ENCODE data around the gene AHNAK.

DNA sequence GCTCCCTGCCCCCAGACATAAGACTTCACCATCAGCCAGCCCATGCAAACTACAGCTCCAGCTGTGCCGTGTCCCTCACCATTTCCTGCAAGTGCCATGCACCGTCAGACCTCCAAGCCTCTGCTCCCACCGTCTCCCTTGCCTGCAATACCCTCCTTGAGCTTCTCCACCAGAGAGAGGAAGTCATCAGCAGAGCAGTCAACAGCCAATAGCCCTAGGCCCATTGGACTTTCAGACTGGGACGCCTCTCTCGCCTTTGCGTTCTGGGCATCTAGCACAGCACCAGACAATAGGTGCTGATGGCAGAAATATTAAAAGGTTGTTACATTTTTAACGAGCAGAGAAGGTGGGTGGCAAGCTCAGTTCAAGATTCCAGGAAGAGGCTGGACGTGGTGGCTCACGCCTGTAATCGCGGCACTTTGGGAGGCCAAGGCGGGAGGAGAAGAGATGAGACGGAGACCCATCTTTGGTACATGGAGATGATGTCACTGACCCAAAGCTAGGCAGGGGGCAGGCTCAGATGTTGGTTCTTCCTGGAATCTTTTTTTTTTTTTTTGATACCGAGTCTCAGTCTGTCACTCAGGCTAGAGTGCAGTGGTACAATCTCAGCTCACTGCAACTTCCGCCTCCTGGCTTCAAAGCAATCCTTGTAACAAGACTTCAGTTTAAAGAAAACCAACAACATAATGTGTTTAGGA, 95.9 kb downstream of the AHNAK start:
- TF ChIP-seq POLR2A (IDR thresholded peaks at IDR 0.05): no peak
- TF ChIP-seq, protein P1, sequence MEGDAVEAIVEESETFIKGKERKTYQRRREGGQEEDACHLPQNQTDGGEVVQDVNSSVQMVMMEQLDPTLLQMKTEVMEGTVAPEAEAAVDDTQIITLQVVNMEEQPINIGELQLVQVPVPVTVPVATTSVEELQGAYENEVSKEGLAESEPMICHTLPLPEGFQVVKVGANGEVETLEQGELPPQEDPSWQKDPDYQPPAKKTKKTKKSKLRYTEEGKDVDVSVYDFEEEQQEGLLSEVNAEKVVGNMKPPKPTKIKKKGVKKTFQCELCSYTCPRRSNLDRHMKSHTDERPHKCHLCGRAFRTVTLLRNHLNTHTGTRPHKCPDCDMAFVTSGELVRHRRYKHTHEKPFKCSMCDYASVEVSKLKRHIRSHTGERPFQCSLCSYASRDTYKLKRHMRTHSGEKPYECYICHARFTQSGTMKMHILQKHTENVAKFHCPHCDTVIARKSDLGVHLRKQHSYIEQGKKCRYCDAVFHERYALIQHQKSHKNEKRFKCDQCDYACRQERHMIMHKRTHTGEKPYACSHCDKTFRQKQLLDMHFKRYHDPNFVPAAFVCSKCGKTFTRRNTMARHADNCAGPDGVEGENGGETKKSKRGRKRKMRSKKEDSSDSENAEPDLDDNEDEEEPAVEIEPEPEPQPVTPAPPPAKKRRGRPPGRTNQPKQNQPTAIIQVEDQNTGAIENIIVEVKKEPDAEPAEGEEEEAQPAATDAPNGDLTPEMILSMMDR (IDR thresholded peaks at IDR 0.05): no peak

Measured in thyroid gland (tissue), 4 donors.